ENCODE results near the gene MRO. TPM values are rescaled to one million over a fixed set of nuclear protein-coding genes. Genes with fewer than 3 reads are reported as not detected.

The MRO gene
- total and polyA plus RNA-seq, 2 of the 8 experiments (the other 6 are each of a cell fraction or from before 2014, with no cell fraction given): 0.65 to 1.0 TPM

- Histone ChIP-seq H2AFZ (ENCODE audit: low read length) (no peak overlapping the region), H3K79me2 (ENCODE audit: control insufficient read depth in 1 of 2, insufficient read depth in 2 of 2, low read length in 2 of 2) (no peaks in the 10 kb centered on the region), H3K56ac (replicated peaks; ENCODE audit: insufficient read length, low read depth, low read length) (no peak overlapping the region), H2BK20ac (ENCODE audit: low read length) (no peak overlapping the region), H2BK12ac (ENCODE audit: low read depth, low read length) (no peak overlapping the region), H4K20me1 (replicated peaks in 1 of 2; ENCODE audit: control insufficient read depth in 1 of 2, insufficient read depth in 2 of 2, low read length in 2 of 2) (no peaks in the 10 kb centered on the region), H3K14ac (ENCODE audit: insufficient read length) (no peak overlapping the region), H3K23me2 (ENCODE audit: low read depth, low read length) (no peaks in the 10 kb centered on the region), H3K4ac (replicated peaks; ENCODE audit: insufficient read length, low read depth, low read length) (no peak overlapping the region), H3K4me3 (ENCODE audit: extremely low read depth in 1 of 4, insufficient read depth in 2 of 4, low read depth in 3 of 4, low read length in 4 of 4) (no peak overlapping the region), H2BK5ac (ENCODE audit: low read depth, low read length) (no peak overlapping the region), H3K27me3 (replicated peaks in 1 of 4; ENCODE audit: control insufficient read depth in 3 of 4, extremely low read depth in 1 of 4, insufficient read depth in 3 of 4, low read length in 3 of 4) (no peaks in the 10 kb centered on the region), H3K4me2 (ENCODE audit: insufficient read depth in 1 of 2, low read depth in 2 of 2, low read length in 2 of 2) (no peak overlapping the region), H4K91ac (replicated peaks; ENCODE audit: insufficient read length, low read length) (no peak overlapping the region), H3K18ac (ENCODE audit: extremely low read depth, low read length) (no peak overlapping the region), H3K36me3 (ENCODE audit: control insufficient read depth in 2 of 4, insufficient read depth in 4 of 4, low read length in 3 of 4) (no peaks in the 10 kb centered on the region), H3K27ac (ENCODE audit: low read depth, low read length) (no peak overlapping the region), H3K23ac (ENCODE audit: insufficient read length) (no peak overlapping the region), H3K9ac (replicated peaks in 1 of 4; ENCODE audit: extremely low read depth in 1 of 4, low read depth in 3 of 4, low read length in 3 of 4) (no peak overlapping the region), H3K4me1 (replicated peaks in 1 of 4; ENCODE audit: control insufficient read depth in 3 of 4, insufficient read depth in 4 of 4, low read length in 3 of 4) (peaks cover 3 to 18% (median 12%) of the 10 kb centered on the region in 4 experiments; a peak in 5 of 7 replicates), H4K8ac (ENCODE audit: extremely low read depth, insufficient read depth, low read length) (no peak overlapping the region), H2BK120ac (replicated peaks; ENCODE audit: low read depth, low read length) (no peak overlapping the region), H2AK5ac (ENCODE audit: low read depth, low read length) (no peak overlapping the region), H3K9me3 (ENCODE audit: insufficient read depth in 2 of 2, low read depth in 1 of 2, low read length in 1 of 2) (0 out of 4 replicates have a peak, but pooled peaks cover 0 to 5% of the 10 kb centered on the region in 2 experiments), H3K79me1 (ENCODE audit: low read depth, low read length) (no peaks in the 10 kb centered on the region), H4K5ac (ENCODE audit: insufficient read length, low read depth, low read length) (no peak overlapping the region), H2BK15ac (ENCODE audit: low read length) (no peak overlapping the region)
- FAIRE-seq (no peak), DNase-seq (ENCODE audit: low read depth in 1 of 2, low spot score in 2 of 2) (no peak)
- 90% methylated on average over 5 of the region's 5 CpGs; no CpG with 5 or more reads in 1 of the 2 experiments for WGBS, 2 experiments (ENCODE audit: extremely low coverage in 1 of 2, insufficient coverage in 1 of 2, insufficient read length in 1 of 2, insufficient replicate concordance in 2 of 2, low coverage in 1 of 2, low lambda C conversion rate in 2 of 2, missing lambda C conversion rate in 1 of 2)
- ChIA-PET POLR2A (ENCODE audit: partially characterized antibody) (no interaction called here), CTCF (ENCODE audit: partially characterized antibody) (interaction anchor here (1.4 kb wide), 1 partner anchor 26 kb away, joined by 3 read pairs; no protein-coding TSS in a partner anchor)
- TF ChIP-seq RBBP5 (IDR thresholded peaks at IDR 0.05; ENCODE audit: borderline replicate concordance, low read depth, low read length) (no peak), RXRA (IDR thresholded peaks at IDR 0.05; ENCODE audit: insufficient read depth, low read depth, low read length) (no peak), BRCA1 (IDR thresholded peaks at IDR 0.05; ENCODE audit: low read depth, low read length) (no peak), EP300 (IDR thresholded peaks at IDR 0.05; ENCODE audit: borderline replicate concordance in 1 of 2, low read depth in 2 of 2, low read length in 2 of 2) (no peak)
Measured at GRCh38 chr18:50745945-50746344, 73.9 kb downstream of the MRO start.
